Activated CD4-positive, alpha-beta T cell treated with anti-CD3 and anti-CD28 coated beads for 24 hours (primary cell): ENCODE results near the gene LRP1.

Source experiments
- DNase-seq, 2 donors: peaks; one replicate each; pipeline ENCODE4 v3.0.0-alpha.2; 2020; ENCODE audit warnings: low read depth in 2 of 2

LRP1 gene

GRCh38 chr12:57254506-57255280 is 126.4 kb downstream of the LRP1 start:
- DNase-seq, result no peak

GRCh38 chr12:57255916-57256315 is 127.6 kb downstream of the LRP1 start:
- no peak for DNase-seq

- no peak for DNase-seq
These were observed 131.0 kb downstream of the LRP1 start for GRCh38 chr12:57258977-57259970.

GRCh38 chr12:57260366-57260765 is 132.1 kb downstream of the LRP1 start:
- no peak for DNase-seq

GRCh38 chr12:57261428-57261865 is 133.2 kb downstream of the LRP1 start:
- DNase-seq, result no peak

GRCh38 chr12:57262126-57262822 is 134.0 kb downstream of the LRP1 start:
- no peak for DNase-seq
